ENCODE results near the gene MEF2D.

MEF2D gene

DNA sequence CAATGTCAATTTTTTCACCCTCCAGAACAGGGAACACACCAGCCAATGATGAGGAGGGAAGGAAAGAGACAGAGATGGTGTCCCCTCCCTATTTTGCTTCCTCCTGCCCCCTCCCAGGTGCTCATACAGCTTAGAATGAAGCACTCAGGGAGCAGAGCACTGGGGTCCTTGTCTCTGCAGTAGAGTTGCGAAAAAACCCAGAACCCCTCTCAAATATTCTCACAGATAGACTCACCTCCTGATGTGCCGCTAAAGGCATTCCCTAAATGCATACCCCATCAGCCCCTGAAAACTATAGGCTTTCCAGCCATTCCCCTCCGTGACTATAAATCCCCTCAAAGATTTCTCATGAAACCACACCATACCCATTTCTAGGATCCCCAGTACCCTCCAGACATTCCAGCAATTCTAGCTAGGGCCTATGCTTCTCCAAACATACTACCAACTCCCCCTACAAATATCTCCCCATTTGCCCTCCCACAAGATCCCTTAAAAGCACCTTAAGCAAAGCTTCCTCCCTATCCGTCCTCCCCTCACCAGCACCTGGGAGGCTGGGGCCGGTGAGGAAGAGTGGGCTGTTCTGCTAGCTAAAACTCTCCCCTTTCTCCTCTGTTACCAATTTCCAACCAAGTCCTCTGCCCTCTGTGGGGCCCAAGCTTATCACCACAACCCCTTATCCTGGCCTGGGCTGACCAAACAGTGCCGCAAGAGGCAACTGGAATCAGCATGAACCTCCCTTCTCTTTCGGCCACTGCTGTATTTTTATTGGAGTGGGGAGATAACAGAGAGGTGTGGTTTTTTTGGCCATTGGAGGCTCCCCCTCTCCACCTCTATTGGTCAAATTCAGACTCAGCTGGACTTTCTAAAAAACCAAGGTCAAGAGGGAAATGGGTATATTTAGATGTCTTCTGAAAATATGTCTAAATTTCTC is 76.9 kb downstream of the MEF2D start:
- DNase-seq = no peak

- DNase-seq = no peak
Observed at GRCh38 chr1:156422602-156423091, 77.9 kb downstream of the MEF2D start.

DNA sequence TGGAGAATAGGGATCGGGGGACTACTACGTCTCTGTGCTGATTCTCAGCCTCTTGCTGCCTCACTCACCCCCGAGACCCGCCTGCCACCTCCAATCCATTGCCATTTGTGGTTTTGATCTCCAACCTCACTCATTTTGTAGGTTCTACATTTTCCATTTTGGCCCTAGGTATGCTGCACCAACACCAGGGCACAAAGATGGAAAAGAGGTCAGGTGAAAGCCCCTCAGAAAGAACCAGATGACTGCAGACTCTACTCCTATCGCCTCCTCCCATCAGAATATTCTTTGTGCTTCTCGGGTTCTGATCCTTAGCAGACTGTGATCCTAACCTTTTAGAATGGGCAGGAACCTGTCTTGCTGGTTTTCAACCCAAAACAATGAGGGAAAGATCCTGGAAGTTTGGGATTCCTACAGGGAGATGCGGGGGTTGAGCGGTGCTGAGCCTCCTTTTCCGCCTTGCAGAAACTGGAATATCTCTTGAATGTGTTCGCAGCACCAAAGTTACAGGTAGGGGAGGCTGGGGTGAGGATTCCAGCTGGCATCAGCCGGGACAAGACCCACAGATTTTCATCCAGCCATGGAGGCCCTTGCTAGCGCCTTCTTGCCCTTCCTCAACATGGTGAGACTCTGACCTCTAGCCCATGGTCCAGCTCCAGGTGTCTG is 78.5 kb downstream of the MEF2D start:
- DNase-seq = no peak

DNA sequence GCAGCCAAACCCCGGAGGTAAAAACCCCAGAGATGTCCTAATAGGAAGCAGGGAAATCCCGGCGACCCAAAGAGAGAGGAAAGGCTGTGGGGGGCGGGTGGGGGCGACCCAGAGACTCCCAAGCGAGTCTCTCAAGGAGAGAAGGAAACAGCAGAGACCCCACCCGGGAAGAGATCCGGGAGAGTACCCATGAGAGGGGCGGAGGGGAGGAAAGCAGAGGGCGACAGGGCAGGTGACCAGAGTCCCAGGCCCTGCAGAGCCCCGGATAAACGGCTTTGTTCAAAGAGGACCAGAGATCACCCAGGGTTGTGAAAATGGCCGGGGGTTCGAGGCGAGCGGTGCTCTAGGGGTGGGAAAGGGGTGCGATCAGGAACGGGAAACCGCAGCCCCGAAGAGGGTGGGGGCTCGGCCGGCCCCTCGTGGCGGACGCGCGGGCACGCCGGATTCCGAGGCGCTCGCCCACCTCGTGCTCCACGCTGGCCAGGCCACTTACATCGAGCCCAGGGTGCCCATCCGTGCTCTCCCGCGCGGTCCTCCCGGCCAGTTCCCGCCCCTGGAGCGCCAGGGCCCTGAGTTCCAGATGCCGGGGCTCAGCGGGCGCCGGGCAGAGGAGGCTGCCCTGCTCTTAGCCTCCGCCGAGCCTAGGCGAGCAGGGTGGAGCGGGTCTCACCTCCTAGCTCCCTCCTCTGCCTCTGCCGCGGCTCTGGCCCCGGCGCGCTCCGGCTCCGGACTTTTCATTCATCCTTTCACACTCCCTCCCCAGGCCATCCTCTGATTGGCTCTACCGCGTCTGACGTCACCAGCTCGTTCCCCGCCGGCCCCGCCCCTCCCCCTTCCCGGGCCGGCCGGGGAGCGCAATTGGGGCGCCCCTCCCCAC is 79.3 kb downstream of the MEF2D start:
- DNase-seq = no peak

DNA sequence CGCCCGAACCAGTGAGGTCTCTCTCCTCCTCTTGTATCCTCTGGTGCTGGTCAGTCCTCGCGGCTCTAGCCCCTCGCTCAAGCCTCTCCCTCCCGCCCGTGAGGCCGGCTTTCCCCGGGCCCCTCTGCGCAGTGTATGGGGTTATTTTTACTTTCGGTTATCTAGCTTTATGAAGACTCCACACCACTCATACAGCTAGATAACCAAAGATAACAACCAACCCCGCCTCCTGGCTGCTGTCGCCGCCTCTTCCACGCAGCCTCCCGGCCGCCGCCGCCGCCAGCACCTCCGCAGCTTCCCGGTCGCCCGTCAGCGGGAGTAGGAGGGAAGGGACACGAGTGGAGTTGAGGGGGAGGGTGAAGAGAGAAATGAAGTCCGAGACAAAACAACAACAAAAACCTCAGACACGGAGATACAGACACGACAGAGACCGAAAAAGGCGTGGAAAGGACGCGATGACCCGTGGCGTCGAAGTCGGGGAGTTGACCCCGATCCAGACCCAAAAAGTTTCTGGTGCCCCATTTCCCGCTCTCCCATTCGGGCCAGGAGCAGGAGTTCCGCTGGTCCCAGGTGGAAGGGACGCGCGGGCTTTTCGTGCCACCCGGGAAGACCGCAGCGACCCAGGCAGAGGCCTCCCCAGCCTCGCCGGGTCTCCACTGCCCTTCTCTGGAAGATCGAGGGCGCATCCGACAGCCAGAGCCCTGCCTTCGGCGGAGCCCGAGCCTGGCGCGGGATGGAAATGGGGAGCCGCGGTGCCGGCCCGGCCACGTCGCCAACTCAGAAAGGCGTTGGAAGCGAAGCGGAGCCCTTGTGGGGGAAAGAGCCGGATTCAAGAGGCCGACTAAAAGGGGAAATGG is 80.1 kb downstream of the MEF2D start:
- no peak for DNase-seq

- no peak for DNase-seq
Observed at GRCh38 chr1:156419854-156420204, 80.7 kb downstream of the MEF2D start.

DNA sequence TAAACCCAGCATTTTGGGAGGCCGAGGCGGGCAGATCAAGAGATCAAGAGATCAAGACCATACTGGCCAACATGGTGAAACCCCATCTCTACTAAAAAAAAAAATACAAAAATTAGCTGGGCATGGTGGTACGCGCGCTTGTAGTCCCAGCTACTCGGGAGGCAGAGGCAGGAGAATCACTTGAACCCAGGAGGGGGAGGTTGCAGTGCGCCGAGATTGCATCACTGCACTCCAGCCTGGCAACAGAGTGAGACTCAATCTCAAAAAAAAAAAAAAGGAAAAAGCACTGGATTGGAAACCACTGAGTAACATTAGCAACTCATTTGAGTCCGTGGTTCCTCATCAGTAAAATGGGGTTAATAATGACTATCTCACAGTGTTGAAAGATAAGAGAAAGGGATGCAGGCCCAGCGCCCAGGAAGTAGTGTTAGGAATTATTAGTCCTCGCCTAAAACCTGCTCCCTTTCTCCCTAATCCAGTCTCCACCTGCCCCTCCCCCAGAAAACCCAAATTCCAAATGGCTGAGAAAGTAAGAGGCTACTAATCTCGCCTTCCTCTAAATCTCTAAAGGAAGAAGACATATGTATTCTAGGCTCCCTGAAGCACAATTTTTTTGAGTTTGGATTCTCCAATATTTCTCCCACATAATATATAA is 82.0 kb downstream of the MEF2D start:
- no peak for DNase-seq

DNA sequence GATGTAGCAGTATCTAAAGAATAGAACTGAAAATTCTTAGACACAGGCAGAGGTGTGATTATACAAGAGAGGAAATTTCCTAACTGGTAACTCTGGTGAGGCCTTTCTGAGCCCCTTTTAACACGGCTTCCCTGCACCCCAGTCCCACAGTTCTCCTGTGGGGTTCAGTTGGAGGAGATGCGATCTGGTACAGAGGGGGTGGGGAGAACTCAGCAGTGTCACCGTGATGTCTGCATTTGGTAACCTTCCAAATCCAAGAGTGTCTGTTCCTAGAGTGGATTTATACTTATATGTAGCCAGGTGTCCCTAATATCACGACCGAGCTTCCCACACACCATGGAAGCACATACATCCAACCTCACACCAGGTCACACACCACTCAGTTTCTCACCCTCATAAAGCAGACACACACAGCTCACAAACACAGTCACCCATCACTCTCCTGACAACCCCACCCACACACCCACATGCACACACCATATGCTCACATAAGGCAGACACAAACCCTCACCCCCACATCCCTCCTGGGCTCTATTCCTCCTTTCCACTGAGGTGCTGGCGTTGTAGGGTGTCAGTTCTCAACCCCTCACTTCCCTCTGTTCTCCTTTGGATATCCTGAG is 83.1 kb downstream of the MEF2D start:
- no peak for DNase-seq

GRCh38 chr1:156416993-156417392 is 83.6 kb downstream of the MEF2D start:
- DNase-seq = no peak

GRCh38 chr1:156414461-156415064 is 86.0 kb downstream of the MEF2D start:
- DNase-seq = no peak
